PC-9 (cell line): ENCODE data around the gene TMPRSS9. TPM values are rescaled to one million over a fixed set of nuclear protein-coding genes. Genes with fewer than 3 reads are reported as not detected.

ENCODE experiments used
- BruUV-seq: library from RNA; stranded (reverse); fragments of 400-500 nt; replicated peaks from 2 replicates; lab custom pipeline; 2021; lab: Mats Ljungman, UMichigan
- CTCF ChIA-PET: fragments of 300-600 bp; sonication (Branson Sonifier 250); formaldehyde crosslinking; loops from one replicate; lab custom pipeline; 2022; ENCODE audit warnings: antibody characterized with exemption; lab: Charles Lee
- POLR2A ChIA-PET: fragments of 300-600 bp; sonication (Branson Sonifier 250); formaldehyde crosslinking; loops from one replicate; lab custom pipeline; 2022; ENCODE audit warnings: antibody characterized with exemption; ENCODE audit not compliant: unreplicated experiment; lab: Charles Lee
- DNase-seq, 2 experiments: peaks; one replicate each; pipeline versions ENCODE4 v3.0.0 to v3.0.0-alpha.2; 2015 to 2022; ENCODE audit warnings: mixed read lengths in 1 of 2
- H2AFZ ChIP-seq: fragments of 200-600 bp; sonication (generic); 2 replicates; pipeline ENCODE4 v1.8.1; 2017; ENCODE audit warnings: antibody characterized with exemption
- H3F3A ChIP-seq: fragments of 200-600 bp; sonication (generic); 2 replicates; pipeline ENCODE4 v1.8.1; 2017; ENCODE audit warnings: antibody characterized with exemption, mild to moderate bottlenecking, low read depth; ENCODE audit not compliant: insufficient read depth
- H3K27ac ChIP-seq: fragments of 200-600 bp; sonication (generic); 2 replicates; pipeline ENCODE4 v1.6.1; 2016; ENCODE audit warnings: mixed run types
- H3K27me3 ChIP-seq: fragments of 200-600 bp; sonication (generic); 2 replicates; pipeline ENCODE4 v1.6.1; 2016; ENCODE audit warnings: low read depth, mixed run types; ENCODE audit not compliant: insufficient read depth
- H3K36me3 ChIP-seq: fragments of 200-600 bp; sonication (generic); 2 replicates; pipeline ENCODE4 v1.6.1; 2016; ENCODE audit warnings: low read depth, mixed run types
- H3K4me1 ChIP-seq: fragments of 200-600 bp; sonication (generic); replicated peaks from 2 replicates; pipeline ENCODE4 v1.6.1; 2016; ENCODE audit warnings: mixed run types; ENCODE audit not compliant: insufficient read depth
- H3K4me2 ChIP-seq: fragments of 200-600 bp; sonication (generic); 2 replicates; pipeline ENCODE4 v1.6.1; 2017; ENCODE audit warnings: mixed run types
- H3K4me3 ChIP-seq: fragments of 200-600 bp; sonication (generic); 2 replicates; pipeline ENCODE4 v1.6.1; 2016; ENCODE audit warnings: mixed run types
- H3K79me2 ChIP-seq: fragments of 200-600 bp; sonication (generic); 2 replicates; pipeline ENCODE4 v1.6.1; 2017; ENCODE audit warnings: low read depth, mixed run types
- H3K9me2 ChIP-seq: fragments of 200-600 bp; sonication (generic); 2 replicates; pipeline ENCODE4 v1.8.1; 2017; ENCODE audit warnings: mild to moderate bottlenecking; ENCODE audit not compliant: insufficient read depth
- H3K9me3 ChIP-seq: fragments of 200-600 bp; sonication (generic); 2 replicates; pipeline ENCODE4 v1.8.1; 2016; ENCODE audit warnings: low read depth; ENCODE audit not compliant: insufficient read depth
- H4K20me1 ChIP-seq: fragments of 200-600 bp; sonication (generic); 2 replicates; pipeline ENCODE4 v1.8.1; 2017; ENCODE audit not compliant: insufficient read depth
- EZH2 ChIP-seq: fragments of 200-600 bp; sonication (generic); IDR thresholded peaks from 2 replicates; pipeline ENCODE4 v1.8.0; 2017; ENCODE audit warnings: antibody characterized with exemption, low read depth
- intact Hi-C: fragments of 100-400 bp; cut with micrococcal nuclease; formaldehyde crosslinking; loops from one replicate; pipeline ENCODE4 v1.10.0; 2022; ENCODE audit not compliant: unreplicated experiment
- total RNA-seq: library from RNA; stranded (reverse); gene quantifications from 2 replicates; pipeline ENCODE4 v1.2.3, GENCODE V29; 2021
- TF ChIP-seq, protein P1 (sequence below): fragments of 200-600 bp; sonication (generic); conservative IDR thresholded peaks from 2 replicates; pipeline ENCODE4 v1.6.1; 2017; ENCODE audit warnings: mixed run types, antibody characterized with exemption, mild to moderate bottlenecking, moderate library complexity

TMPRSS9 gene
- total RNA-seq, 1 experiment from 2014 or later = 0.20 TPM

DNA sequence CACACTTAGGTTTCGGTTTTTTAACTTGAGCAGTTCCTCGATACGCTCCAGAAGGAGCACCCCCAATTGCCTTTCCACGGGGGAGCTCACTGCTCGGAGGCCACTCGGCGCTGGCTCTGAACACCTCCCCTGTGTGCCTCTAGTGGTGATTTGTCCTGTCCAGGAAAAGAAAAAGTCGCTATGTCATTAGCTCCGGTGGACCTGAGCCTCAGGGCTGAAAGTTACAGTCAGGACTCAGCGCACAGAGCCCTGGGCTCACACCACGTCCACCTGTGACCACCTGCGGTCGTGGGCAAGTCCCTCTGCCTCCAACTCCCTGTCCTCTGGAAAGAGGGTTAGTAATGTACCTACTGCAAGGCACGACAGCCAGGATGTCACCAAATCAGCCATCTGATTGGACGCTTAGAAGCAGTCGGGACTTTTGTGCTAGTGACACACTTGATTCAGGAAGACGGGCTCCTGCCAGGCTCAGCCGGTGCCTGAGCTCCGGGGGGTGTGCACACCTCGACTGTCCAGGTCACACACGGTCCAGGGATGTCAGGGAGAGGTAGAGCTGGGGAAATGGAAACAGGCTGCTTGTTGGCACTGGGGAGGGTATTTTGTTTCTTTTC is 3.9 kb upstream of the TMPRSS9 start:
- Histone ChIP-seq H3K79me2 (no peaks in the 10 kb centered on the region), H3K27me3 (peaks cover 6% of the 10 kb centered on the region; the same call in 1 of the 2 replicates), H3K27ac (no peak overlapping the region), H3K9me3 (no peaks in the 10 kb centered on the region), H3K9me2 (no peaks in the 10 kb centered on the region), H2AFZ (no peak overlapping the region), H3K36me3 (no peaks in the 10 kb centered on the region), H4K20me1 (no peaks in the 10 kb centered on the region), H3K4me1 (no peaks in the 10 kb centered on the region), H3F3A (no peaks in the 10 kb centered on the region), H3K4me2 (no peak overlapping the region), H3K4me3 (no peak overlapping the region)
- POLR2A ChIA-PET = no interaction called here
- BruUV-seq = no TSS peak
- TF ChIP-seq EZH2 = no peak
- TF ChIP-seq, protein P1, sequence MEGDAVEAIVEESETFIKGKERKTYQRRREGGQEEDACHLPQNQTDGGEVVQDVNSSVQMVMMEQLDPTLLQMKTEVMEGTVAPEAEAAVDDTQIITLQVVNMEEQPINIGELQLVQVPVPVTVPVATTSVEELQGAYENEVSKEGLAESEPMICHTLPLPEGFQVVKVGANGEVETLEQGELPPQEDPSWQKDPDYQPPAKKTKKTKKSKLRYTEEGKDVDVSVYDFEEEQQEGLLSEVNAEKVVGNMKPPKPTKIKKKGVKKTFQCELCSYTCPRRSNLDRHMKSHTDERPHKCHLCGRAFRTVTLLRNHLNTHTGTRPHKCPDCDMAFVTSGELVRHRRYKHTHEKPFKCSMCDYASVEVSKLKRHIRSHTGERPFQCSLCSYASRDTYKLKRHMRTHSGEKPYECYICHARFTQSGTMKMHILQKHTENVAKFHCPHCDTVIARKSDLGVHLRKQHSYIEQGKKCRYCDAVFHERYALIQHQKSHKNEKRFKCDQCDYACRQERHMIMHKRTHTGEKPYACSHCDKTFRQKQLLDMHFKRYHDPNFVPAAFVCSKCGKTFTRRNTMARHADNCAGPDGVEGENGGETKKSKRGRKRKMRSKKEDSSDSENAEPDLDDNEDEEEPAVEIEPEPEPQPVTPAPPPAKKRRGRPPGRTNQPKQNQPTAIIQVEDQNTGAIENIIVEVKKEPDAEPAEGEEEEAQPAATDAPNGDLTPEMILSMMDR = no peak
- CTCF ChIA-PET = no interaction called here
- intact Hi-C loops = no loop called here
- DNase-seq = no peak

DNA sequence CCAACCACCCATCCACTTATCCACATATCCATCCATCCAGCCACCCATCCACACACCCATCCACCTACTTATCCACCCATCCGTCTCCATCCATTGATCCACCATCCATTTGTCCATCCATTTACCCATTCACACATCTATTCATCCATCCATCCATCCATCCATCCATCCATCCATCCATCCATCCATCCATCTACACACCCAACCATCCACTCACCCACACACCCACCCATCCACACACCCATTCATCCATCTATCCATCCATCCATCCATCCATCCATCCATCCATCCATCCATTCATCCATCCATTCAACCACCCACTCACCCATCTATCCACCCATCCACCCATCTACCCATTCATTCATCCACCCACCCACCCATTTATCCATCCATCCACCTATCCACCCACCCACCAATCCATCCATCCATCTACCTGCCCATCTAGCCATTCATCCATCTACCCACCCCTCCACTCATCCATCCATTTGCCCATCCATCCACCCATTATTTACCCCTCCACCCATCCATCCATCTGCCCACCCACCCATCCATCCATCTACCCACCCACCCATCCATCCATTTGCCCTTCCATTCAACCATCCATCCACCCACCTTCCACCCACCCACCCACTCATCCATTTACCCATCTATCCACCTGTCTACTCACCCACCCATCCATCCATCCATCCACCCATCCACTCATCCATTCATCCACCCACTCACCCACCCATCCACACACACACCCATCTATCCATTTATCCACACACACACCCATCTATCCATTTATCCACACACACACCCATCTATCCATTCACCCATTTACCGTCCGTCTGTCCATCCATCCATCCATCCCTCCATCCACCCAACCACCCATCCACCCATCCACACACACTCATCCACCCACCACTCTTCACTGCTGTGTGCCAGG is 2.5 kb upstream of the TMPRSS9 start:
- no peaks in the 10 kb centered on the region for H3K9me2 ChIP-seq
- peaks cover 16% of the 10 kb centered on the region; the same call in 1 of the 2 replicates for H3K27me3 ChIP-seq
- no peak overlapping the region for H2AFZ ChIP-seq
- POLR2A ChIA-PET = no interaction called here
- no peak overlapping the region for H3K27ac ChIP-seq
- TF ChIP-seq, protein P1 = no peak
- H3K79me2 ChIP-seq = no peaks in the 10 kb centered on the region
- BruUV-seq = no TSS peak
- H3F3A ChIP-seq = no peaks in the 10 kb centered on the region
- H3K36me3 ChIP-seq = no peaks in the 10 kb centered on the region
- H3K4me3 ChIP-seq = no peak overlapping the region
- no peaks in the 10 kb centered on the region for H3K4me1 ChIP-seq
- CTCF ChIA-PET = no interaction called here
- H3K4me2 ChIP-seq = no peak overlapping the region
- no peak for DNase-seq
- intact Hi-C loops = no loop called here
- no peaks in the 10 kb centered on the region for H4K20me1 ChIP-seq
- H3K9me3 ChIP-seq = no peaks in the 10 kb centered on the region

DNA sequence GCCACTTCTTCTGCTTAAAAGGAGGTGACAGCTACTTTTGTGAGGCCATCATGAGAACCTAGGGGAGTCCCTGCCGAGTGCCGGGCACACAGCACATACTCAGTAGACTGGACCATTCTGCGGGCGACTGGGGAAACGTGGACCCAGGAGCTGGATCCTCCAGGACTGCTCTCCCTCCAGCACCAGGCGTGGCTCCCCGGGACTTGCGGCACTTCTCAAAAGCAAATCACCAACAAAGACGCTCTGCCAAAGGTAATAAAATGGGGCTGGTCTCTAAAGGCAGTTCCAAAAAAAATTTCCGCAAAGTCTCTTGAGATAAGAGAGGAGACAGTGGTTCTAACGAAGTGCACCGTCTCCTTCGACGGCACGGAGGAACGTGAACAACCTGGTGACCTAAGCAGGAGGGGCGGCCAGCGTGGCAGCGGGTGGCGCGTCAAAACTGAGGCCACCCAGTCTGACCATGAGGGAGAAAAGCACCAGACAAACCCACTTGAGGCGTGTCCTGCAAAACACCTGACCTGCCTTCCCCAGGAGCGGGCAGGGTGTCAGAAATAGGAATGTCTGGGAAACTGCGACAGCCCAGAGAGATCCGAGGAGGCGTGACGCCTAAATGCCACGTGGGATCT is 1.4 kb upstream of the TMPRSS9 start:
- H3K79me2 ChIP-seq = no peaks in the 10 kb centered on the region
- BruUV-seq = no TSS peak
- H3K27ac ChIP-seq = no peak overlapping the region
- ChIA-PET CTCF (no interaction called here), POLR2A (no interaction called here)
- H3K9me3 ChIP-seq = no peaks in the 10 kb centered on the region
- no peaks in the 10 kb centered on the region for H3K36me3 ChIP-seq
- DNase-seq = no peak
- TF ChIP-seq, protein P1 = no peak
- TF ChIP-seq EZH2 = no peak
- no peaks in the 10 kb centered on the region for H3K9me2 ChIP-seq
- H3K4me1 ChIP-seq = no peaks in the 10 kb centered on the region
- no peak overlapping the region for H2AFZ ChIP-seq
- no peaks in the 10 kb centered on the region for H3F3A ChIP-seq
- peaks cover 16% of the 10 kb centered on the region; the same call in 1 of the 2 replicates for H3K27me3 ChIP-seq
- H3K4me3 ChIP-seq = no peak overlapping the region
- no peaks in the 10 kb centered on the region for H4K20me1 ChIP-seq
- H3K4me2 ChIP-seq = no peak overlapping the region
- intact Hi-C loops = no loop called here
